BJ (cell line): ENCODE measurements around the gene PTGFRN. TPM values are rescaled to one million over a fixed set of nuclear protein-coding genes. Genes with fewer than 3 reads are reported as not detected.

ENCODE experiments used
- CTCF ChIA-PET: fragments of 350-600 bp; formaldehyde crosslinking; extraction: SDS; loops from one replicate; lab custom pipeline; 2021; ENCODE audit warnings: antibody characterized with exemption, inconsistent platforms; lab: Yijun Ruan, JAX
- POLR2A ChIA-PET: fragments of 300-600 bp; sonication (Branson Sonifier 250); formaldehyde crosslinking; extraction: SDS; loops from one replicate; lab custom pipeline; 2021; ENCODE audit warnings: antibody characterized with exemption; lab: Charles Lee
- DNase-seq: peaks from one replicate; pipeline ENCODE4 v3.0.0-alpha.2; 2011; ENCODE audit warnings: low read depth
- H3K27me3 ChIP-seq: 2 replicates; pipeline ENCODE4 v1.6.0; 2011; ENCODE audit warnings: low read length; ENCODE audit not compliant: control insufficient read depth, insufficient read depth
- H3K36me3 ChIP-seq: 2 replicates; pipeline ENCODE4 v1.5.1; 2011; ENCODE audit warnings: low read length; ENCODE audit not compliant: control insufficient read depth, insufficient read depth
- H3K4me3 ChIP-seq: 2 replicates; pipeline ENCODE4 v1.5.1; 2011; ENCODE audit warnings: low read depth, mild to moderate bottlenecking, control low read depth, low read length
- CTCF ChIP-seq: IDR thresholded peaks from 2 replicates; pipeline ENCODE4 v1.5.1; 2011; ENCODE audit warnings: low read depth, mild to moderate bottlenecking, control low read depth, inconsistent platforms, low read length, moderate library complexity; ENCODE audit not compliant: insufficient read depth
- polyA plus RNA-seq: library from polyadenylated mRNA; depleted of rRNA; stranded (reverse); fragments of >200 nt; gene quantifications from 2 replicates; pipeline ENCODE4 v1.2.3, GENCODE V29; 2011

PTGFRN gene
- polyA plus RNA-seq, 1 experiment = 3.1 TPM

GRCh38 chr1:116949213-116949985, 39.7 kb downstream of the PTGFRN start:
- TF ChIP-seq CTCF = no peak
- H3K4me3 ChIP-seq = no peak overlapping the region
- no peaks in the 10 kb centered on the region for H3K36me3 ChIP-seq
- H3K27me3 ChIP-seq = no peaks in the 10 kb centered on the region; the same call in 1 of the 2 replicates
- CTCF ChIA-PET = no interaction called here
- POLR2A ChIA-PET = no interaction called here
- DNase-seq = no peak

- no peak for TF ChIP-seq CTCF
- no peaks in the 10 kb centered on the region for H3K36me3 ChIP-seq
- H3K4me3 ChIP-seq = no peak overlapping the region
- no peak for DNase-seq
- H3K27me3 ChIP-seq = no peaks in the 10 kb centered on the region; the same call in 1 of the 2 replicates
- CTCF ChIA-PET = no interaction called here
- POLR2A ChIA-PET = no interaction called here
Observed at GRCh38 chr1:116950517-116951199, 40.9 kb downstream of the PTGFRN start.

- no peak for TF ChIP-seq CTCF
- H3K4me3 ChIP-seq = no peak overlapping the region
Observed at GRCh38 chr1:116951200-116951935, 41.7 kb downstream of the PTGFRN start.

GRCh38 chr1:116952738-116953275, 43.1 kb downstream of the PTGFRN start:
- TF ChIP-seq CTCF = no peak
- CTCF ChIA-PET = interaction anchor here (1.1 kb wide), 1 partner anchor 18 kb away, joined by 4 read pairs; no protein-coding TSS in a partner anchor
- no peaks in the 10 kb centered on the region for H3K36me3 ChIP-seq
- H3K27me3 ChIP-seq = no peaks in the 10 kb centered on the region; the same call in 1 of the 2 replicates
- POLR2A ChIA-PET = no interaction called here
- no peak for DNase-seq
- H3K4me3 ChIP-seq = no peak overlapping the region

More at GRCh38 chr1:116951200-116951935, 41.7 kb downstream of the PTGFRN start:
- Histone ChIP-seq H3K36me3 (no peaks in the 10 kb centered on the region), H3K27me3 (no peaks in the 10 kb centered on the region; the same call in 1 of the 2 replicates)
- POLR2A ChIA-PET = no interaction called here
- CTCF ChIA-PET = no interaction called here
- DNase-seq = peak; percentile 18
